Right lobe of liver (tissue), 6 donors: ENCODE results near the gene PCDHGC4. TPM values are rescaled to one million over a fixed set of nuclear protein-coding genes. Genes with fewer than 3 reads are reported as not detected.
A peak's percentile ranks its signal among the peaks of the same experiment; 100 is the strongest.

ENCODE experiments used
- ATAC-seq, 4 donors: fragments of 200-7000 bp; cut with Tn5 transposase; one replicate each; pipeline ENCODE4 v1.9.1; 2020; ENCODE audit warnings: mild to moderate bottlenecking in 4 of 4, moderate library complexity in 4 of 4
- DNase-seq, 3 donors: peaks; one replicate each; pipeline ENCODE4 v3.0.0-alpha.2; 2020
- H3K27ac ChIP-seq, 3 donors: fragments of 200-600 bp; one replicate each; pipeline ENCODE4 v1.8.0; 2022
- H3K27me3 ChIP-seq, 2 donors: fragments of 200-600 bp; one replicate each; pipeline ENCODE4 v1.8.0; 2022
- H3K36me3 ChIP-seq, 4 donors: fragments of 200-600 bp; sonication (generic) in 1 of 4; one replicate each; pipeline versions ENCODE4 v1.5.1 to v1.8.0; 2017 to 2022; ENCODE audit warnings: control low read depth in 1 of 4
- H3K4me1 ChIP-seq, 4 donors: fragments of 200-600 bp; sonication (generic) in 1 of 4; one replicate each; pipeline versions ENCODE4 v1.5.1 to v1.8.0; 2017 to 2022; ENCODE audit warnings: control low read depth in 1 of 4
- H3K4me3 ChIP-seq, 3 donors: fragments of 200-600 bp; one replicate each; pipeline ENCODE4 v1.8.0; 2022
- H3K9me3 ChIP-seq, 4 donors: fragments of 200-600 bp; sonication (generic) in 1 of 4; one replicate each; pipeline versions ENCODE4 v1.5.1 to v1.8.0; 2017 to 2022; ENCODE audit warnings: control low read depth in 1 of 4
- POLR2A ChIP-seq: fragments of 450-650 bp; IDR thresholded peaks from one replicate; pipeline ENCODE4 v1.6.1; 2017; ENCODE audit warnings: antibody characterized with exemption, mild to moderate bottlenecking
- WGBS: methylation state at CpG from one replicate; pipeline ENCODE4 v1.1.6; 2018; ENCODE audit warnings: low coverage, low lambda C conversion rate; ENCODE audit not compliant: insufficient coverage; ENCODE audit errors: missing lambda C conversion rate; 5-methylcytosine and 5-hydroxymethylcytosine counted together
- intact Hi-C, 2 donors: fragments of 100-400 bp; cut with DNase I; formaldehyde crosslinking; loops; one replicate each; pipeline versions ENCODE4 v1.11.2 to v1.14.1; 2022
- total RNA-seq, 6 experiments: library from RNA; depleted of rRNA in 2 of 6; stranded (reverse); fragments of >200 nt in 2 of 6; fragmentation: NEBNext Ultra II Directional in 3 of 6; extraction: Animal tissue kit (Norgen Biotek cat#: 25700) in 3 of 6; gene quantifications; one replicate each; pipeline versions ENCODE4 v1.1.0 to v1.2.4, GENCODE V29; 2016 to 2023
- TF ChIP-seq, protein P1 (sequence below), 4 donors: fragments of 200-600 bp in 3 of 4; fragments of 450-650 bp in 1 of 4; IDR thresholded peaks; one replicate each; pipeline versions ENCODE4 v1.5.1 to v1.8.0; 2016 to 2022; ENCODE audit warnings: antibody characterized with exemption in 4 of 4, mild to moderate bottlenecking in 2 of 4
- donor health status: DM: no; HTN: yes; CAD: no.
- donor health status: DM: no; HTN: no; CAD: no.
- donor health status: DM: no; HTN: no; CAD: no.
- donor health status: DM: no; HTN: yes; CAD: no.
- donor health status: DM: no; HTN: yes; CAD: no.

Gene PCDHGC4
- total RNA-seq, 6 experiments from 2014 or later, result 0.20 to 10.7 (median 0.34) TPM

- peaks cover 0 to 8% (median 0%) of the 10 kb centered on the region in 4 donors for H3K4me1 ChIP-seq
- H3K4me3 ChIP-seq, result no peak overlapping the region
- no peaks in the 10 kb centered on the region for H3K36me3 ChIP-seq
- no peaks in the 10 kb centered on the region for H3K9me3 ChIP-seq
- WGBS, result 81% methylated on average over 5 of the region's 7 CpGs
- DNase-seq (peak in 1 of 3 donors; percentile 15), ATAC-seq (no peak)
- no peak overlapping the region for H3K27ac ChIP-seq
- intact Hi-C loops, result no loop called here
- H3K27me3 ChIP-seq, result no peaks in the 10 kb centered on the region
- no peak for TF ChIP-seq POLR2A
- TF ChIP-seq, protein P1, sequence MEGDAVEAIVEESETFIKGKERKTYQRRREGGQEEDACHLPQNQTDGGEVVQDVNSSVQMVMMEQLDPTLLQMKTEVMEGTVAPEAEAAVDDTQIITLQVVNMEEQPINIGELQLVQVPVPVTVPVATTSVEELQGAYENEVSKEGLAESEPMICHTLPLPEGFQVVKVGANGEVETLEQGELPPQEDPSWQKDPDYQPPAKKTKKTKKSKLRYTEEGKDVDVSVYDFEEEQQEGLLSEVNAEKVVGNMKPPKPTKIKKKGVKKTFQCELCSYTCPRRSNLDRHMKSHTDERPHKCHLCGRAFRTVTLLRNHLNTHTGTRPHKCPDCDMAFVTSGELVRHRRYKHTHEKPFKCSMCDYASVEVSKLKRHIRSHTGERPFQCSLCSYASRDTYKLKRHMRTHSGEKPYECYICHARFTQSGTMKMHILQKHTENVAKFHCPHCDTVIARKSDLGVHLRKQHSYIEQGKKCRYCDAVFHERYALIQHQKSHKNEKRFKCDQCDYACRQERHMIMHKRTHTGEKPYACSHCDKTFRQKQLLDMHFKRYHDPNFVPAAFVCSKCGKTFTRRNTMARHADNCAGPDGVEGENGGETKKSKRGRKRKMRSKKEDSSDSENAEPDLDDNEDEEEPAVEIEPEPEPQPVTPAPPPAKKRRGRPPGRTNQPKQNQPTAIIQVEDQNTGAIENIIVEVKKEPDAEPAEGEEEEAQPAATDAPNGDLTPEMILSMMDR (IDR thresholded peaks at IDR 0.05), result no peak
Observed at GRCh38 chr5:141487131-141487530, 2.3 kb downstream of the PCDHGC4 start.

- H3K36me3 ChIP-seq, result no peaks in the 10 kb centered on the region
- H3K27ac ChIP-seq, result no peak within 1 kb of the TSS
- WGBS, result 48% methylated on average over 3 of the region's 14 CpGs
- H3K4me1 ChIP-seq, result peaks cover 0 to 13% (median 0%) of the 10 kb centered on the region in 4 donors
- peak in 1 of 3 donors; percentile 23 for DNase-seq
- no peaks in the 10 kb centered on the region for H3K27me3 ChIP-seq
- no peak for ATAC-seq
- intact Hi-C loops, result no loop called here
- H3K9me3 ChIP-seq, result no peaks in the 10 kb centered on the region
- TF ChIP-seq, protein P1 (IDR thresholded peaks at IDR 0.05), result no peak
- no peak for TF ChIP-seq POLR2A
- no peak within 1 kb of the TSS for H3K4me3 ChIP-seq
Observed at GRCh38 chr5:141488591-141489561, 4.0 kb downstream of the PCDHGC4 start, which contains the start of gene PCDHGC5. TSS of gene PCDHGC5 (plus strand) at chr5:141489081. CDS start at chr5:141489241, 160 bp downstream.

DNA sequence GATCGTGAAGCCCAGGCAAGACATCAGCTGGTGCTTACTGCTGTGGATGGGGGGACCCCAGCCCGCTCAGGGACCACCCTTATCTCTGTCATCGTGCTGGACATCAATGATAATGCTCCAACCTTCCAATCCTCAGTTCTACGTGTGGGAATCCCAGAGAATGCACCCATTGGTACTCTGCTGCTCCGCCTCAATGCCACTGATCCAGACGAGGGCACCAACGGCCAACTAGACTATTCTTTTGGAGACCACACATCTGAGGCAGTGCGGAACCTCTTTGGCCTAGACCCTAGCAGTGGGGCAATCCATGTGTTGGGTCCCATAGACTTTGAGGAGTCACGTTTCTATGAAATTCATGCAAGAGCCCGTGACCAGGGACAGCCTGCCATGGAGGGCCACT lies 5.0 kb downstream of the PCDHGC4 start:
- peak in 1 of 3 donors; percentile 23 for DNase-seq
- intact Hi-C loops, result no loop called here
- H3K4me3 ChIP-seq, result no peak overlapping the region
- H3K27ac ChIP-seq, result no peak overlapping the region
- 87% methylated on average over 5 of the region's 10 CpGs for WGBS
- no peaks in the 10 kb centered on the region for H3K9me3 ChIP-seq
- peaks cover 0 to 13% (median 0%) of the 10 kb centered on the region in 4 donors for H3K4me1 ChIP-seq
- H3K36me3 ChIP-seq, result no peaks in the 10 kb centered on the region
- TF ChIP-seq, protein P1 (IDR thresholded peaks at IDR 0.05), result no peak
- no peak for TF ChIP-seq POLR2A
- no peak for ATAC-seq
- H3K27me3 ChIP-seq, result no peaks in the 10 kb centered on the region

GRCh38 chr5:141490271-141490670 lies 5.4 kb downstream of the PCDHGC4 start:
- TF ChIP-seq, protein P1 (IDR thresholded peaks at IDR 0.05), result no peak
- TF ChIP-seq POLR2A, result no peak
- H3K4me1 ChIP-seq, result peaks cover 0 to 13% (median 0%) of the 10 kb centered on the region in 4 donors
- intact Hi-C loops, result no loop called here
- no peak overlapping the region for H3K4me3 ChIP-seq
- H3K27ac ChIP-seq, result no peak overlapping the region
- H3K27me3 ChIP-seq, result no peaks in the 10 kb centered on the region
- no peaks in the 10 kb centered on the region for H3K36me3 ChIP-seq
- ATAC-seq, result no peak
- WGBS, result 92% methylated on average over 2 of the region's 10 CpGs
- H3K9me3 ChIP-seq, result no peaks in the 10 kb centered on the region
- DNase-seq, result peak in 1 of 3 donors; percentile 28
